ENCODE measurements around the gene EIPR1. TPM values are rescaled to one million over a fixed set of nuclear protein-coding genes. Genes with fewer than 3 reads are reported as not detected.

The EIPR1 gene
- total and polyA plus RNA-seq, 2 of the 13 experiments (the other 11 are each of a cell fraction or from before 2014, with no cell fraction given) = 70.0 to 96.3 TPM

DNA sequence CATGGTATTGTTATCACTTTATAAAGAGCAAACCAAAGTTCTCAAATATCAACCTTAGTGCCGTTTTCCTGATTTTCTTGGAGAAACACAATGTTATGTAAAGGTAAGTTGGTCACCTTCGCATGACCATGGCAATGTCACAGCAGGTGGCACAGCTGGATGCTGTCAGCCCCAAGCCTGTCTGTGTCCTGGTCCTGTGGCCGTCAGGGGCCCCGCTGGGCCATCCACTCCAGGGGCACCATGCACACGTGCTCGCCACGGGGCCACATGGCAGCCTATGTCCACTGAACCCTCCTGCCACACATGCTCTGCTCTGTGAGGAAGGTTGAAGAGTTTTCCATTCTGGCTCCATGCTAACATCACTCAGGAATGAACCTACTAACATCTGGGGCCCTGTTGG, 85.9 kb downstream of the EIPR1 start:
- no peak for TF ChIP-seq GZF1 (CRISPR knock-in tag; IDR thresholded peaks at IDR 0.05)
- TF ChIP-seq REXO4 (CRISPR knock-in tag; IDR thresholded peaks at IDR 0.05; ENCODE audit: borderline replicate concordance) = no peak
- no peak for TF ChIP-seq ZNF430 (CRISPR knock-in tag; IDR thresholded peaks at IDR 0.05)
- no peak for TF ChIP-seq AGO2 (optimal IDR thresholded peaks at IDR 0.05; ENCODE audit: low read depth, low read length)
- TF ChIP-seq, protein P1, sequence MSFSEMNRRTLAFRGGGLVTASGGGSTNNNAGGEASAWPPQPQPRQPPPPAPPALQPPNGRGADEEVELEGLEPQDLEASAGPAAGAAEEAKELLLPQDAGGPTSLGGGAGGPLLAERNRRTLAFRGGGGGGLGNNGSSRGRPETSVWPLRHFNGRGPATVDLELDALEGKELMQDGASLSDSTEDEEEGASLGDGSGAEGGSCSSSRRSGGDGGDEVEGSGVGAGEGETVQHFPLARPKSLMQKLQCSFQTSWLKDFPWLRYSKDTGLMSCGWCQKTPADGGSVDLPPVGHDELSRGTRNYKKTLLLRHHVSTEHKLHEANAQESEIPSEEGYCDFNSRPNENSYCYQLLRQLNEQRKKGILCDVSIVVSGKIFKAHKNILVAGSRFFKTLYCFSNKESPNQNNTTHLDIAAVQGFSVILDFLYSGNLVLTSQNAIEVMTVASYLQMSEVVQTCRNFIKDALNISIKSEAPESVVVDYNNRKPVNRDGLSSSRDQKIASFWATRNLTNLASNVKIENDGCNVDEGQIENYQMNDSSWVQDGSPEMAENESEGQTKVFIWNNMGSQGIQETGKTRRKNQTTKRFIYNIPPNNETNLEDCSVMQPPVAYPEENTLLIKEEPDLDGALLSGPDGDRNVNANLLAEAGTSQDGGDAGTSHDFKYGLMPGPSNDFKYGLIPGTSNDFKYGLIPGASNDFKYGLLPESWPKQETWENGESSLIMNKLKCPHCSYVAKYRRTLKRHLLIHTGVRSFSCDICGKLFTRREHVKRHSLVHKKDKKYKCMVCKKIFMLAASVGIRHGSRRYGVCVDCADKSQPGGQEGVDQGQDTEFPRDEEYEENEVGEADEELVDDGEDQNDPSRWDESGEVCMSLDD (CRISPR knock-in tag; IDR thresholded peaks at IDR 0.05; ENCODE audit: borderline replicate concordance) = no peak
- TF ChIP-seq, protein P2, sequence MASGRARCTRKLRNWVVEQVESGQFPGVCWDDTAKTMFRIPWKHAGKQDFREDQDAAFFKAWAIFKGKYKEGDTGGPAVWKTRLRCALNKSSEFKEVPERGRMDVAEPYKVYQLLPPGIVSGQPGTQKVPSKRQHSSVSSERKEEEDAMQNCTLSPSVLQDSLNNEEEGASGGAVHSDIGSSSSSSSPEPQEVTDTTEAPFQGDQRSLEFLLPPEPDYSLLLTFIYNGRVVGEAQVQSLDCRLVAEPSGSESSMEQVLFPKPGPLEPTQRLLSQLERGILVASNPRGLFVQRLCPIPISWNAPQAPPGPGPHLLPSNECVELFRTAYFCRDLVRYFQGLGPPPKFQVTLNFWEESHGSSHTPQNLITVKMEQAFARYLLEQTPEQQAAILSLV (CRISPR knock-in tag; IDR thresholded peaks at IDR 0.05; ENCODE audit: borderline replicate concordance) = no peak
- no peak for TF ChIP-seq EP300 (IDR thresholded peaks at IDR 0.05; ENCODE audit: low read depth in 2 of 2, low read length in 2 of 2)
- TF ChIP-seq EP300 (CRISPR knock-in tag; IDR thresholded peaks at IDR 0.05; ENCODE audit: borderline replicate concordance) = no peak
- H3K27me3 ChIP-seq (ENCODE audit: control insufficient read depth in 1 of 2, insufficient read depth in 2 of 2, low read length in 2 of 2) = no peaks in the 10 kb centered on the region
- 98% methylated on average over 7 of the region's 7 CpGs for WGBS (ENCODE audit: low lambda C conversion rate)
- DNase-seq (ENCODE audit: low spot score) (no peak), FAIRE-seq (no peak), ATAC-seq (no peak)
- peaks cover 3 to 5% of the 10 kb centered on the region in 2 experiments; a peak in 3 of 5 replicates for H3K36me3 ChIP-seq (replicated peaks in 1 of 2; ENCODE audit: control insufficient read depth in 1 of 2, insufficient read depth in 2 of 2, low read length in 2 of 2)
- H3K79me2 ChIP-seq (ENCODE audit: insufficient read depth, low read length) = no peaks in the 10 kb centered on the region
- peaks cover 43% of the 10 kb centered on the region for H4K20me1 ChIP-seq (ENCODE audit: insufficient read depth, low read length)
- in situ Hi-C loops (cut with HindIII; ENCODE audit: extremely low pct_ligation_motif_present, low pct_unique_long_range_greater_than_20kb) = no loop called here
- no peak overlapping the region for H3K4me2 ChIP-seq (ENCODE audit: low read depth, low read length)
- H3K9me3 ChIP-seq (ENCODE audit: low read length) = no peaks in the 10 kb centered on the region
- no peak overlapping the region for H3K4me3 ChIP-seq (replicated peaks in 1 of 3; ENCODE audit: insufficient read depth in 1 of 3, low read depth in 2 of 3, low read length in 3 of 3)
- H2AFZ ChIP-seq (ENCODE audit: low read length) = no peak overlapping the region
- no peak overlapping the region for H3K27ac ChIP-seq (ENCODE audit: extremely low read length, insufficient read depth, low read length)
- intact Hi-C loops (cut with micrococcal nuclease; ENCODE audit: unreplicated experiment) = no loop called here
- H3K9ac ChIP-seq (ENCODE audit: insufficient read depth, low read depth, low read length) = no peak overlapping the region
- ChIA-PET POLR2A (no interaction called here), CTCF (ENCODE audit: low intra/inter-chr PET ratio, low total read pairs) (no interaction called here)
- no TSS peak for BruUV-seq (replicated peaks)
- peaks cover 15% of the 10 kb centered on the region for H3K4me1 ChIP-seq (ENCODE audit: insufficient read depth, low read length)

All from HepG2 (cell line).